Vagina (tissue), 2 donors: ENCODE data around the gene DOCK7. TPM values are rescaled to one million over a fixed set of nuclear protein-coding genes. Genes with fewer than 3 reads are reported as not detected.
"Not testable (repeated sequence)": the region's sequence is repeated elsewhere in the genome, so short reads cannot be mapped to it uniquely, and the experiment has no call there.

Experiments used
- DNase-seq, 2 donors: peaks; one replicate each; pipeline ENCODE4 v3.0.0-alpha.2; 2017; ENCODE audit errors: extremely low spot score in 2 of 2
- H3K27ac ChIP-seq: fragments of 200-600 bp; sonication (generic); one replicate; pipeline ENCODE4 v1.5.1; 2019
- H3K27me3 ChIP-seq: fragments of 200-600 bp; sonication (generic); one replicate; pipeline ENCODE4 v1.5.1; 2019
- H3K36me3 ChIP-seq, 2 donors: fragments of 200-600 bp; sonication (generic); one replicate each; pipeline ENCODE4 v1.5.1; 2017 to 2019
- H3K4me1 ChIP-seq: fragments of 200-600 bp; sonication (generic); one replicate; pipeline ENCODE4 v1.5.1; 2019
- H3K4me3 ChIP-seq, 2 donors: fragments of 200-600 bp; sonication (generic); 1 replicate in 1 of 2; 2 replicates in 1 of 2; pipeline ENCODE4 v1.5.1; 2016 to 2019
- H3K9me3 ChIP-seq: fragments of 200-600 bp; sonication (generic); one replicate; pipeline ENCODE4 v1.5.1; 2019
- POLR2A ChIP-seq, 2 donors: fragments of 450-650 bp; IDR thresholded peaks; one replicate each; pipeline ENCODE4 v1.6.1; 2017; ENCODE audit warnings: antibody characterized with exemption in 2 of 2, mild to moderate bottlenecking in 2 of 2, moderate library complexity in 2 of 2
- POLR2AphosphoS5 ChIP-seq, 2 donors: sonication (generic); formaldehyde crosslinking; IDR thresholded peaks; one replicate each; pipeline ENCODE4 v1.9.0; 2017; ENCODE audit warnings: antibody characterized with exemption in 2 of 2, mild to moderate bottlenecking in 2 of 2, low read depth in 1 of 2; ENCODE audit not compliant: insufficient read depth in 1 of 2
- intact Hi-C: fragments of 100-400 bp; cut with DNase I; formaldehyde crosslinking; loops from one replicate; pipeline ENCODE4 v1.15.1; 2023
- total RNA-seq: library from RNA; depleted of rRNA; stranded (reverse); fragments of >200 nt; gene quantifications from one replicate; pipeline ENCODE4 v1.2.3, GENCODE V29; 2016
- TF ChIP-seq, protein P1 (sequence below), 3 experiments: fragments of 450-650 bp in 2 of 3; fragments of 200-600 bp in 1 of 3; sonication (generic) in 1 of 3; IDR thresholded peaks; one replicate each; pipeline ENCODE4 v1.5.1; 2017 to 2019; ENCODE audit warnings: antibody characterized with exemption in 3 of 3, mild to moderate bottlenecking in 2 of 3, moderate library complexity in 2 of 3

DOCK7 gene
- total RNA-seq, 1 donor from 2014 or later = 34.1 TPM

DNA sequence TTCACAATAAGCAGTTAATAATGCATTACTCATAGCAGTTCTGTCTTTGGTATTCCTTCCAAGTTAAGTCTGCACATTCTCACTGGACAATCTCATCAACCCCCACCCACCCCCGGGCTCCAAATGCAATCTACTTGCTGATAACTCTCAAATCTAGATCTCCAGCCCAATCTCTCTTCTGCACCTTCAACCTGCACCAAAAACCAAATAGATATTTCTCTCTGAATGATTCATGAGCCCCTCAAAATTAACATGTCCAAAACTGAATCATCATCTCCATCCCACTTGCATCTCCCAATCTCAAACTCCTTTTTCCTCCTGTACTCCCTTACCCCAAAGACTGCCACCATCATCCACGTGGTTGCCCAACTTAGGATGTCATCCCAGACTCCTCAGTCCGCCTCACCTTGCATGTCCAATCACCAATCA is 2.7 kb downstream of the DOCK7 start:
- TF ChIP-seq POLR2AphosphoS5 (IDR thresholded peaks at IDR 0.05; ENCODE audit: insufficient read depth in 1 of 2, low read depth in 1 of 2) (no peak), POLR2A (IDR thresholded peaks at IDR 0.05) (no peak)
- TF ChIP-seq, protein P1, sequence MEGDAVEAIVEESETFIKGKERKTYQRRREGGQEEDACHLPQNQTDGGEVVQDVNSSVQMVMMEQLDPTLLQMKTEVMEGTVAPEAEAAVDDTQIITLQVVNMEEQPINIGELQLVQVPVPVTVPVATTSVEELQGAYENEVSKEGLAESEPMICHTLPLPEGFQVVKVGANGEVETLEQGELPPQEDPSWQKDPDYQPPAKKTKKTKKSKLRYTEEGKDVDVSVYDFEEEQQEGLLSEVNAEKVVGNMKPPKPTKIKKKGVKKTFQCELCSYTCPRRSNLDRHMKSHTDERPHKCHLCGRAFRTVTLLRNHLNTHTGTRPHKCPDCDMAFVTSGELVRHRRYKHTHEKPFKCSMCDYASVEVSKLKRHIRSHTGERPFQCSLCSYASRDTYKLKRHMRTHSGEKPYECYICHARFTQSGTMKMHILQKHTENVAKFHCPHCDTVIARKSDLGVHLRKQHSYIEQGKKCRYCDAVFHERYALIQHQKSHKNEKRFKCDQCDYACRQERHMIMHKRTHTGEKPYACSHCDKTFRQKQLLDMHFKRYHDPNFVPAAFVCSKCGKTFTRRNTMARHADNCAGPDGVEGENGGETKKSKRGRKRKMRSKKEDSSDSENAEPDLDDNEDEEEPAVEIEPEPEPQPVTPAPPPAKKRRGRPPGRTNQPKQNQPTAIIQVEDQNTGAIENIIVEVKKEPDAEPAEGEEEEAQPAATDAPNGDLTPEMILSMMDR (IDR thresholded peaks at IDR 0.05) = no peak
- H3K9me3 ChIP-seq = no peaks in the 10 kb centered on the region
- H3K27me3 ChIP-seq = no peaks in the 10 kb centered on the region
- H3K4me3 ChIP-seq = no peak overlapping the region
- no peak for DNase-seq
- no peak overlapping the region for H3K27ac ChIP-seq
- peaks cover 60% of the 10 kb centered on the region for H3K4me1 ChIP-seq
- H3K36me3 ChIP-seq = no peaks in the 10 kb centered on the region
- intact Hi-C loops = no loop called here

DNA sequence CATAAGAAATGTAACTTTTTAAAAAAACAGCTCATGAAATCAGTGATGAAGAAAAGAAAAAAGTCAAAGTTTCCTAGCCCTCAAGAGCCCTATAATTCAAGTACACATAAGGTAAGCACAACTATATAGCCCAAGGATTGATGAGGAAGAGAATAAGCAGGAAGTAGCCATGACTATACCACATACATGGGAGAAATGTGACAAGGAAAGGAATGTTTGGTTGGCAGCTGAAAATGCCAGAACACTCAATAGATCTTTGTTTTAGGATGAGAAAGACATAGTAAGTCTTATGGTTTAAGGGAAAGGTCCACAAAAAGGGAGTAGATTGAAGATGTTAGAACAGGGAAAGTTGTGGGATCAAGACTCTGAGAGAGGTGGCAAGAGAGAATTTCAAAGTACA is 5.7 kb downstream of the DOCK7 start:
- no peaks in the 10 kb centered on the region for H3K36me3 ChIP-seq
- DNase-seq = no peak
- H3K27me3 ChIP-seq = no peaks in the 10 kb centered on the region
- H3K9me3 ChIP-seq = no peaks in the 10 kb centered on the region
- peaks cover 48% of the 10 kb centered on the region for H3K4me1 ChIP-seq
- H3K4me3 ChIP-seq = no peak overlapping the region
- no peak overlapping the region for H3K27ac ChIP-seq
- TF ChIP-seq POLR2A (IDR thresholded peaks at IDR 0.05) (no peak), POLR2AphosphoS5 (IDR thresholded peaks at IDR 0.05; ENCODE audit: insufficient read depth in 1 of 2, low read depth in 1 of 2) (no peak)
- TF ChIP-seq, protein P1 (IDR thresholded peaks at IDR 0.05) = no peak
- intact Hi-C loops = no loop called here

DNA sequence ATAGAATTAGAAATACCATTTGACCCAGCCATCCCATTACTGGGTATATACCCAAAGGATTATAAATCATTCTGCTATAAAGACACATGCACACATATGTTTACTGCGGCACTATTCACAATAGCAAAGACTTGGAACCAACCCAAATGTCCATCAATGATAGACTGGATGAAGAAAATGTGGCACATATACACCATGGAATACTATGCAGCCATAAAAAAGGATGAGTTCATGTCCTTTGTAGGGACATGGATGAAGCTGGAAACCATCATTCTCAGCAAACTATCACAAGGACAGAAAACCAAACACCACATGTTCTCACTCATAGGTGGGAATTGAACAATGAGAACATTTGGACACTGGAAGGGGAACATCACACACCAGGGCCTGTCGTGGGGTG is 7.2 kb downstream of the DOCK7 start:
- DNase-seq, intact Hi-C loops, H3K27ac ChIP-seq, H3K36me3 ChIP-seq, H3K9me3 ChIP-seq, H3K4me3 ChIP-seq, H3K27me3 ChIP-seq: not testable (repeated sequence)
- H3K4me1 ChIP-seq = peaks cover 50% of the 10 kb centered on the region

DNA sequence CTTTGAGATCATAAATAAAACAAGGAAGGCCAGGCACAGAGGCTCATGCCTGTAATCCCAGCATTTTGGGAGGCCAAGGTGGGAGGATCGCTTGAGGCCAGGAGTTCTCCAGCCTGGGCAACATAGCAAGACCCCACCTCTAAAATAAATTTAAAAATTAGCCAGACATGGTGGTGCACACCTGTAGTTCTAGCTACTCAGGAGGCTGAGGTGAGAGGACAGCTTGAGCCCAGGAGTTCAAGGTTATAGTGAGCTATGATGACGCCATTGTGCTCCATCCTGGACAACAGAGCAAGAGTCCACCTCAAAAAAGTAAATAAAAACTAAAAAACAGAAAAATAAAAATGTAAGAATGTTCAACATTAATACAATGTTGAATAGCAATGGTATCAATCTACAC is 10.4 kb downstream of the DOCK7 start:
- H3K4me3 ChIP-seq, H3K36me3 ChIP-seq, H3K9me3 ChIP-seq, DNase-seq, intact Hi-C loops, H3K27ac ChIP-seq, H3K27me3 ChIP-seq: not testable (repeated sequence)
- peaks cover 39% of the 10 kb centered on the region for H3K4me1 ChIP-seq

DNA sequence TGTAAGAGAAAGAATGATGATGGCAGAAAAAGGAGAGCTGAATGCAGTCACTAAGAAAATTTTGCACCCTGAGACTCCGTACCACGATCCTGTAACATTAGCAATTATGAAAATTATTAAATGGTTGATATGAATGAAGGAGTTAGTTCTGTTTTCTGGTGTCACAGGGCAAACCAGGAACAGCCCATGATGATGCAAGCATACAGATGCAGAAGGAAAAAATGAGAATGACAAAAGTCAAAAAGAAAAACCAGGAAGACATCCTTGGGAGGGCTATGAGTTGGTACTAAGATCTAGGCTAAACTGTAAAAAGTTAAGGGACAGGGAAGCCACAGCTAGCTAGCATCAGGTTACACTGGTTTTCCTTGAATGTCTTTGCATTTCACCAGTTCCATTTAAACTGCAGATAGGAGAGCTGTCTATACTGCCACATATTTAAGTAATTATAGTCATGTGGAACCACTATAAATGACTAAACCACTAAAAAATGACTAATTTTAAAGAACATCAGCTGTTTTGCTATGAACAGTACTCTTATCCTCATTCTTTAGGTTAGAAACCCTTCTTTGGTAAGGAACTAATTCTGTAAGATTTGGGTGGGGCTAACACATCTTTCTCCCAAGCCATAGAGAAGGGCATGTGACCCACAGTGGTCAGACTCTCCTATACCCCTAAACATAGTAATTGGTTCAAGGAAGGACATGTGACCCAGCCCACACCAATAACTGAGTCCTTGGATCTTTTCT is 11.4 kb downstream of the DOCK7 start:
- Histone ChIP-seq H3K4me1 (peaks cover 29% of the 10 kb centered on the region), H3K27ac (no peak overlapping the region), H3K4me3 (no peak overlapping the region), H3K9me3 (no peaks in the 10 kb centered on the region), H3K27me3 (no peaks in the 10 kb centered on the region), H3K36me3 (no peaks in the 10 kb centered on the region)
- no peak for DNase-seq
- TF ChIP-seq, protein P1 (IDR thresholded peaks at IDR 0.05) = no peak
- TF ChIP-seq POLR2AphosphoS5 (IDR thresholded peaks at IDR 0.05; ENCODE audit: insufficient read depth in 1 of 2, low read depth in 1 of 2) = no peak
- no peak for TF ChIP-seq POLR2A (IDR thresholded peaks at IDR 0.05)
- intact Hi-C loops = no loop called here

DNA sequence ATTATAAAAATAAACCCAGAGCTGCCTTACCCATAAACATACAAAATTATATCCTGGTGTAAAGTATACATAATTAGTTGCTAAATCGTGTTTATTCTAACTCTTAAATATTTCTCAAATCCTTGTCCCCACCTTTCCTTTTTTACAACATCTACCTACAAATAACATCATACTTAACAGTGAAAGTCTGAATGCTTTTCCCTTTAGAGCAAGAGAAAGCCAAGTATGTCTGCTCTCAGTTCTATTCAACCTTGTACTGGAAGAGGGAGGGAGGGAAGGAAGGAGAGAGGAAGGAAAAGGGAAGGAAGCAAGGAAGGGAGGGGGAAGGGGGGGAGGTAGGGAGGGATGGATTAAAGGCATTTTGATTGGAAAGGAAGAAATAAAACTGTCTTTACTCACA is 14.6 kb downstream of the DOCK7 start:
- Histone ChIP-seq H3K4me3 (no peak overlapping the region), H3K36me3 (no peaks in the 10 kb centered on the region), H3K9me3 (no peaks in the 10 kb centered on the region), H3K27ac (no peak overlapping the region), H3K4me1 (peaks cover 29% of the 10 kb centered on the region), H3K27me3 (no peaks in the 10 kb centered on the region)
- DNase-seq = no peak
- TF ChIP-seq POLR2A (IDR thresholded peaks at IDR 0.05) (no peak), POLR2AphosphoS5 (IDR thresholded peaks at IDR 0.05; ENCODE audit: insufficient read depth in 1 of 2, low read depth in 1 of 2) (no peak)
- TF ChIP-seq, protein P1 (IDR thresholded peaks at IDR 0.05) = no peak
- intact Hi-C loops = no loop called here
